Psoas muscle (tissue), 8 donors: Measurements from ENCODE around the gene SLC30A2. TPM values are rescaled to one million over a fixed set of nuclear protein-coding genes. Genes with fewer than 3 reads are reported as not detected.
A peak's percentile ranks its signal among the peaks of the same experiment; 100 is the strongest.

Source experiments
- ATAC-seq, 4 donors: fragments of 200-7000 bp; cut with Tn5 transposase; one replicate each; pipeline ENCODE4 v1.9.1; 2020; ENCODE audit warnings: moderate library complexity in 3 of 4, mild to moderate bottlenecking in 2 of 4
- DNase-seq, 2 donors: peaks; one replicate each; pipeline ENCODE4 v3.0.0-alpha.2; 2020
- H3K27ac ChIP-seq: fragments of 200-600 bp; one replicate; pipeline ENCODE4 v1.8.0; 2022
- H3K27me3 ChIP-seq, 3 donors: fragments of 200-600 bp in 1 of 3; one replicate each; pipeline versions ENCODE4 v1.6.1 to v1.8.0; 2013 to 2022; ENCODE audit warnings: low read length in 2 of 3, mild to moderate bottlenecking in 2 of 3, moderate library complexity in 1 of 3; ENCODE audit not compliant: insufficient read depth in 3 of 3
- H3K36me3 ChIP-seq, 2 donors: fragments of 200-600 bp in 1 of 2; one replicate each; pipeline versions ENCODE4 v1.6.1 to v1.8.0; 2013 to 2022; ENCODE audit warnings: low read depth in 1 of 2, mild to moderate bottlenecking in 1 of 2, moderate library complexity in 1 of 2; ENCODE audit not compliant: insufficient read depth in 1 of 2
- H3K4me1 ChIP-seq: fragments of 200-600 bp; one replicate; pipeline ENCODE4 v1.8.0; 2022
- H3K4me3 ChIP-seq: fragments of 200-600 bp; one replicate; pipeline ENCODE4 v1.8.0; 2022; ENCODE audit warnings: mild to moderate bottlenecking
- H3K9me3 ChIP-seq: fragments of 200-600 bp; one replicate; pipeline ENCODE4 v1.8.0; 2022
- CTCF ChIP-seq: fragments of 200-600 bp; IDR thresholded peaks from one replicate; pipeline ENCODE4 v1.8.0; 2022; ENCODE audit warnings: antibody characterized with exemption
- WGBS, 3 donors: extraction: QIAGEN DNeasy Blood & Tissue Kit; methylation state at CpG; one replicate each; pipeline versions ENCODE4 v1.1.6 to v1.1.7; 2013; 5-methylcytosine and 5-hydroxymethylcytosine counted together
- intact Hi-C, 2 donors: fragments of 100-400 bp; cut with DNase I; formaldehyde crosslinking; loops; one replicate each; pipeline versions ENCODE4 v1.11.0 to v1.14.2; 2022
- polyA plus RNA-seq, 3 donors: library from polyadenylated mRNA; stranded (reverse); fragments of 200-250 nt; gene quantifications; one replicate each; pipeline ENCODE4 v1.2.3, GENCODE V29; 2013
- total RNA-seq, 4 donors: library from RNA; stranded (reverse); fragmentation: NEBNext Ultra II Directional in 2 of 4; extraction: Animal tissue kit (Norgen Biotek cat#: 25700) in 2 of 4; gene quantifications; one replicate each; pipeline versions ENCODE4 v1.2.1 to v1.2.4, GENCODE V29; 2021 to 2023
- donor health status: healthy with polysubstance abuse.
- donor health status: DM: no; HTN: no; CAD: no; lungs with moderate emphysema.
- donor health status: Bipolar disorder and iron deficiency.
- donor health status: healthy.
- donor health status: DM: yes; HTN: yes; CAD: no.
- donor health status: DM: no; HTN: no; CAD: no.
- donor health status: DM: no; HTN: no; CAD: no.
- donor health status: DM: yes; HTN: yes; CAD: no.

The SLC30A2 gene
- total and polyA plus RNA-seq, 7 donors: 0.21 to 7.8 (median 1.2) TPM

- H3K4me3 ChIP-seq: no peak overlapping the region
- peak overlapping the region; percentile 91 for H3K27ac ChIP-seq
- no peak for TF ChIP-seq CTCF
- intact Hi-C loops: no loop called here
- 34 to 37% (median 36%) methylated on average over 7 of the region's 7 CpGs for WGBS, 3 donors
- H3K9me3 ChIP-seq: no peaks in the 10 kb centered on the region
- peaks cover 69% of the 10 kb centered on the region for H3K4me1 ChIP-seq
- no peaks in the 10 kb centered on the region for H3K27me3 ChIP-seq
- H3K36me3 ChIP-seq: no peaks in the 10 kb centered on the region
- DNase-seq (no peak), ATAC-seq (no peak)
Observed at GRCh38 chr1:26079178-26079563, 33.3 kb upstream of the SLC30A2 start.

GRCh38 chr1:26078286-26079177 lies 32.6 kb upstream of the SLC30A2 start:
- Histone ChIP-seq H3K9me3 (no peaks in the 10 kb centered on the region), H3K27me3 (no peaks in the 10 kb centered on the region), H3K4me3 (no peak overlapping the region), H3K4me1 (peaks cover 67% of the 10 kb centered on the region), H3K27ac (peak overlapping the region; percentile 91), H3K36me3 (no peaks in the 10 kb centered on the region)
- WGBS, 3 donors: 65 to 78% (median 66%) methylated on average over 8 of the region's 8 CpGs
- no peak for ATAC-seq
- no peak for DNase-seq
- intact Hi-C loops: no loop called here
- no peak for TF ChIP-seq CTCF

GRCh38 chr1:26077524-26077923 lies 31.6 kb upstream of the SLC30A2 start:
- DNase-seq (no peak), ATAC-seq (no peak)
- H3K4me3 ChIP-seq: no peak overlapping the region
- no peaks in the 10 kb centered on the region for H3K36me3 ChIP-seq
- no peaks in the 10 kb centered on the region for H3K27me3 ChIP-seq
- H3K27ac ChIP-seq: peak overlapping the region; percentile 91
- no peaks in the 10 kb centered on the region for H3K9me3 ChIP-seq
- TF ChIP-seq CTCF: no peak
- WGBS, 3 donors: 100% methylated on average over 1 of the region's 1 CpG
- peaks cover 75% of the 10 kb centered on the region for H3K4me1 ChIP-seq
- intact Hi-C loops: no loop called here

- intact Hi-C loops: no loop called here
- Histone ChIP-seq H3K36me3 (no peaks in the 10 kb centered on the region), H3K4me1 (peaks cover 74% of the 10 kb centered on the region), H3K27ac (peak overlapping the region; percentile 76), H3K27me3 (no peaks in the 10 kb centered on the region), H3K4me3 (no peak overlapping the region), H3K9me3 (no peaks in the 10 kb centered on the region)
- ATAC-seq (peak; percentile 19 to 78 (median 78)), DNase-seq (peak; percentile 54 to 92)
- TF ChIP-seq CTCF: no peak
- 17 to 40% (median 20%) methylated on average over 3 of the region's 3 CpGs for WGBS, 3 donors
Observed at GRCh38 chr1:26075421-26076144, 29.7 kb upstream of the SLC30A2 start.
